HCT116 (cell line): ENCODE results near the gene RRM1.

ENCODE experiments used
- ELF1 ChIP-seq: IDR thresholded peaks from 2 replicates; pipeline ENCODE4 v1.6.1; 2012; ENCODE audit warnings: low read depth, borderline replicate concordance
- EZH2 ChIP-seq: fragments of 200-600 bp; sonication (generic); IDR thresholded peaks from 2 replicates; pipeline ENCODE4 v1.6.1; 2017; ENCODE audit warnings: antibody characterized with exemption, mixed run types
- EZH2phosphoT487 ChIP-seq: fragments of 200-600 bp; IDR thresholded peaks from 2 replicates; pipeline ENCODE4 v1.6.1; 2018; ENCODE audit warnings: antibody characterized with exemption, borderline replicate concordance
- FOSL1 ChIP-seq: IDR thresholded peaks from 2 replicates; pipeline ENCODE4 v1.6.1; 2012; ENCODE audit warnings: low read depth
- POLR2A ChIP-seq: IDR thresholded peaks from 2 replicates; pipeline ENCODE4 v1.7.0; 2011; ENCODE audit warnings: borderline replicate concordance; ENCODE audit not compliant: insufficient read depth, insufficient read length; ENCODE audit errors: extremely low read depth
- POLR2AphosphoS5 ChIP-seq: IDR thresholded peaks from 2 replicates; pipeline ENCODE4 v1.6.1; 2011; ENCODE audit warnings: mild to moderate bottlenecking, low read depth, low read length, moderate library complexity
- SP1 ChIP-seq: IDR thresholded peaks from 2 replicates; pipeline ENCODE4 v1.6.1; 2012; ENCODE audit warnings: low read depth
- SRF ChIP-seq: IDR thresholded peaks from 2 replicates; pipeline ENCODE4 v1.6.1; 2012; ENCODE audit warnings: low read depth
- TCF7L2 ChIP-seq: IDR thresholded peaks from 2 replicates; pipeline ENCODE4 v1.7.0; 2011; ENCODE audit warnings: borderline replicate concordance, inconsistent platforms; ENCODE audit not compliant: insufficient read depth, insufficient read length; ENCODE audit errors: extremely low read depth
- YY1 ChIP-seq: IDR thresholded peaks from 2 replicates; pipeline ENCODE4 v1.6.1; 2011; ENCODE audit warnings: low read length, low read depth, moderate library complexity, mild to moderate bottlenecking; ENCODE audit not compliant: insufficient replicate concordance; ENCODE audit errors: extremely low read depth
- TF ChIP-seq, protein P1 (sequence below), 3 experiments: fragments of 200-600 bp in 1 of 3; sonication (generic) in 1 of 3; IDR thresholded peaks in 2 of 3; conservative IDR thresholded peaks in 1 of 3; 2 replicates each; pipeline ENCODE4 v1.5.1; 2012 to 2017; ENCODE audit warnings: low read depth in 2 of 3, low read length in 2 of 3, antibody characterized with exemption in 1 of 3, borderline replicate concordance in 1 of 3, control low read depth in 1 of 3, mild to moderate bottlenecking in 1 of 3, mixed read lengths in 1 of 3, mixed run types in 1 of 3, moderate library complexity in 1 of 3; ENCODE audit not compliant: insufficient read depth in 1 of 3
- TF ChIP-seq, protein P2 (sequence below): IDR thresholded peaks from 2 replicates; pipeline ENCODE4 v1.6.1; 2012; ENCODE audit warnings: low read depth

DNA sequence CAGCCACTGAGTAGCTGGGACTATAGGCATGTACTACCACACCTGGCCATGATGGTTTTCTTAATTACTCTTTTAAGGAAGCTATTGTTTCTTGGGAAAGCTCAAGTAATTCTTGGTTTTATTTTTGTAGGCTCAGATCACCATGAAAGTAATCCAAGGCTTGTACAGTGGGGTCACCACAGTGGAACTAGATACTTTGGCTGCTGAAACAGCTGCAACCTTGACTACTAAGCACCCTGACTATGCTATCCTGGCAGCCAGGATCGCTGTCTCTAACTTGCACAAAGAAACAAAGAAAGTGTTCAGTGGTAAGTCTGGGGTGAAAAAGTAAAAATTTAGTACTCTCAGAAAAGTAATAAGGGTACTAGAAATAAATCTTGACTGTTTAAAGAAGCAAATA is 11.3 kb downstream of the RRM1 start:
- TF ChIP-seq, protein P1, sequence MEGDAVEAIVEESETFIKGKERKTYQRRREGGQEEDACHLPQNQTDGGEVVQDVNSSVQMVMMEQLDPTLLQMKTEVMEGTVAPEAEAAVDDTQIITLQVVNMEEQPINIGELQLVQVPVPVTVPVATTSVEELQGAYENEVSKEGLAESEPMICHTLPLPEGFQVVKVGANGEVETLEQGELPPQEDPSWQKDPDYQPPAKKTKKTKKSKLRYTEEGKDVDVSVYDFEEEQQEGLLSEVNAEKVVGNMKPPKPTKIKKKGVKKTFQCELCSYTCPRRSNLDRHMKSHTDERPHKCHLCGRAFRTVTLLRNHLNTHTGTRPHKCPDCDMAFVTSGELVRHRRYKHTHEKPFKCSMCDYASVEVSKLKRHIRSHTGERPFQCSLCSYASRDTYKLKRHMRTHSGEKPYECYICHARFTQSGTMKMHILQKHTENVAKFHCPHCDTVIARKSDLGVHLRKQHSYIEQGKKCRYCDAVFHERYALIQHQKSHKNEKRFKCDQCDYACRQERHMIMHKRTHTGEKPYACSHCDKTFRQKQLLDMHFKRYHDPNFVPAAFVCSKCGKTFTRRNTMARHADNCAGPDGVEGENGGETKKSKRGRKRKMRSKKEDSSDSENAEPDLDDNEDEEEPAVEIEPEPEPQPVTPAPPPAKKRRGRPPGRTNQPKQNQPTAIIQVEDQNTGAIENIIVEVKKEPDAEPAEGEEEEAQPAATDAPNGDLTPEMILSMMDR (IDR thresholded peaks at IDR 0.05 in 2 of 3, conservative IDR thresholded peaks at IDR 0.05 in 1 of 3; ENCODE audit: borderline replicate concordance in 1 of 3, insufficient read depth in 1 of 3, low read depth in 2 of 3, low read length in 2 of 3) = no peak
- TF ChIP-seq EZH2phosphoT487 (no peak), POLR2AphosphoS5 (no peak), POLR2A (no peak), FOSL1 (no peak), ELF1 (no peak), TCF7L2 (no peak), SP1 (no peak), YY1 (no peak), SRF (no peak), EZH2 (no peak)
- TF ChIP-seq, protein P2, sequence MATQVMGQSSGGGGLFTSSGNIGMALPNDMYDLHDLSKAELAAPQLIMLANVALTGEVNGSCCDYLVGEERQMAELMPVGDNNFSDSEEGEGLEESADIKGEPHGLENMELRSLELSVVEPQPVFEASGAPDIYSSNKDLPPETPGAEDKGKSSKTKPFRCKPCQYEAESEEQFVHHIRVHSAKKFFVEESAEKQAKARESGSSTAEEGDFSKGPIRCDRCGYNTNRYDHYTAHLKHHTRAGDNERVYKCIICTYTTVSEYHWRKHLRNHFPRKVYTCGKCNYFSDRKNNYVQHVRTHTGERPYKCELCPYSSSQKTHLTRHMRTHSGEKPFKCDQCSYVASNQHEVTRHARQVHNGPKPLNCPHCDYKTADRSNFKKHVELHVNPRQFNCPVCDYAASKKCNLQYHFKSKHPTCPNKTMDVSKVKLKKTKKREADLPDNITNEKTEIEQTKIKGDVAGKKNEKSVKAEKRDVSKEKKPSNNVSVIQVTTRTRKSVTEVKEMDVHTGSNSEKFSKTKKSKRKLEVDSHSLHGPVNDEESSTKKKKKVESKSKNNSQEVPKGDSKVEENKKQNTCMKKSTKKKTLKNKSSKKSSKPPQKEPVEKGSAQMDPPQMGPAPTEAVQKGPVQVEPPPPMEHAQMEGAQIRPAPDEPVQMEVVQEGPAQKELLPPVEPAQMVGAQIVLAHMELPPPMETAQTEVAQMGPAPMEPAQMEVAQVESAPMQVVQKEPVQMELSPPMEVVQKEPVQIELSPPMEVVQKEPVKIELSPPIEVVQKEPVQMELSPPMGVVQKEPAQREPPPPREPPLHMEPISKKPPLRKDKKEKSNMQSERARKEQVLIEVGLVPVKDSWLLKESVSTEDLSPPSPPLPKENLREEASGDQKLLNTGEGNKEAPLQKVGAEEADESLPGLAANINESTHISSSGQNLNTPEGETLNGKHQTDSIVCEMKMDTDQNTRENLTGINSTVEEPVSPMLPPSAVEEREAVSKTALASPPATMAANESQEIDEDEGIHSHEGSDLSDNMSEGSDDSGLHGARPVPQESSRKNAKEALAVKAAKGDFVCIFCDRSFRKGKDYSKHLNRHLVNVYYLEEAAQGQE = no peak
